ENCODE data around the gene PAK3. TPM values are rescaled to one million over a fixed set of nuclear protein-coding genes. Genes with fewer than 3 reads are reported as not detected.

The PAK3 gene
- total RNA-seq, 1 donor: 3.7 TPM

DNA sequence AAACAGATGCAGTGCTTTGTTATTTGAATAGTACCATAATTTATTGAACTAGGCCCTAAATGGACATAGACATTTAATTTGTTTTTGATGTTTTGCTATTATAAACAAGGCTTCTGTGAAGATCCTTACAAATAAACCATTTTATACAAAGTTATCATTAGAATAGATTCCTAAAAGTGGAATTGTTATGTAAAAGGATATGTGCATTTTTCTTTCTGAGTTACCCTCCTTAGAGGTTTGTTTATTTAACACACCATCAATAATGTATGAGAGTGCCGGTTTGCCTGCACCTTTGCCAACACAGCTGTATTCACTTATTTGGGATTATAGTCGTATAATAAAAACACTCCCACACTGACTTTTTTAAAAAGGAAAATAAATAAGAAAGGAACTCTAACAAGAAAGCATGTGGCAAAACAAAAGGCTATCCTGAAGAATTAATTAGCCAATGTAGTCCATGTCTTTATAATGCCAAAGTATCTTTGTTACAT is 84.8 kb downstream of the PAK3 start:
- TF ChIP-seq, protein P1, sequence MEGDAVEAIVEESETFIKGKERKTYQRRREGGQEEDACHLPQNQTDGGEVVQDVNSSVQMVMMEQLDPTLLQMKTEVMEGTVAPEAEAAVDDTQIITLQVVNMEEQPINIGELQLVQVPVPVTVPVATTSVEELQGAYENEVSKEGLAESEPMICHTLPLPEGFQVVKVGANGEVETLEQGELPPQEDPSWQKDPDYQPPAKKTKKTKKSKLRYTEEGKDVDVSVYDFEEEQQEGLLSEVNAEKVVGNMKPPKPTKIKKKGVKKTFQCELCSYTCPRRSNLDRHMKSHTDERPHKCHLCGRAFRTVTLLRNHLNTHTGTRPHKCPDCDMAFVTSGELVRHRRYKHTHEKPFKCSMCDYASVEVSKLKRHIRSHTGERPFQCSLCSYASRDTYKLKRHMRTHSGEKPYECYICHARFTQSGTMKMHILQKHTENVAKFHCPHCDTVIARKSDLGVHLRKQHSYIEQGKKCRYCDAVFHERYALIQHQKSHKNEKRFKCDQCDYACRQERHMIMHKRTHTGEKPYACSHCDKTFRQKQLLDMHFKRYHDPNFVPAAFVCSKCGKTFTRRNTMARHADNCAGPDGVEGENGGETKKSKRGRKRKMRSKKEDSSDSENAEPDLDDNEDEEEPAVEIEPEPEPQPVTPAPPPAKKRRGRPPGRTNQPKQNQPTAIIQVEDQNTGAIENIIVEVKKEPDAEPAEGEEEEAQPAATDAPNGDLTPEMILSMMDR (IDR thresholded peaks at IDR 0.05; ENCODE audit: insufficient read depth, low read length): no peak
- H3K4me3 ChIP-seq (ENCODE audit: low read depth, low read length): no peak overlapping the region

DNA sequence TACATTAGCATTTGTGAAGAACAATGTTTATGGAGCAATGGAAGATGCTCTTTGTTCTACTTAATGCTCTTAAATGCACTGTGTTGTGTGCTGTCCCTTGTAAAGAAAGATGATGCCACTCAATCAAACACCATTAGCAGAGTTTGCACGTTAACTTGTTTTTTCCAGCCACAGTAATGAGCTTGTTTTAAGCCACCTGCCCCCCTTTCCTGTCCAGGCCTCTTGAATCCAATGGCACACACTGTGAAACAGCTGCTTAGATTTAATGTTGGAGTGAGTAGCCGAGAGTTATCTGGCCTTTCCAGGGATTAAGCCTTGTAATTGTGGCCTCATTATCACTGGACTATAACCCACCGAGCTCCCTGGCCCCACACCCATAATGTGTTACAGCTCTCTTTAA is 86.0 kb downstream of the PAK3 start:
- no peak for DNase-seq (ENCODE audit: low read depth)

More for the DNA sequence above, 84.8 kb downstream of the PAK3 start:
- DNase-seq (ENCODE audit: low read depth): no peak

DNA sequence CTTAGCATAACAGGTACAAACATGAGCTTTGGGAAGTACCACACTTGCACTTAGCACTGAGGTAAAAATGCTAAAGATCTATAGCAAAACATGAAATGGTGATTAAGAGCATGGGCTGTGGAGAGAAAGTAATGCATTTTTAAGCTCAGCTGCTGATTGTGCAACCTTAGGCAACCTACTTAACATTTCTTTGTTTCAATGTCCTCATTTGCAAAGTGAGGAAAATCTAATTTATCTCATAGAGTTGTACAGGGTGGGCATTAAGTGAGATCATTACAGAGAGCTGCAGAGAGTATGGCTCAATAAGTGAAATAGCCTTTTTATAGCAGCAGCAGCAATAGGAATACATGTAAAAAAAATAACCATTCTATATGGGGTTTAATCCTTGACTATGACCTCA is 87.0 kb downstream of the PAK3 start:
- TF ChIP-seq, protein P1 (IDR thresholded peaks at IDR 0.05; ENCODE audit: insufficient read depth, low read length): no peak
- H3K4me3 ChIP-seq (ENCODE audit: low read depth, low read length): no peak overlapping the region
- DNase-seq (ENCODE audit: low read depth): no peak

More for the DNA sequence above, 86.0 kb downstream of the PAK3 start:
- TF ChIP-seq, protein P1 (IDR thresholded peaks at IDR 0.05; ENCODE audit: insufficient read depth, low read length): no peak
- H3K4me3 ChIP-seq (ENCODE audit: low read depth, low read length): no peak overlapping the region

DNA sequence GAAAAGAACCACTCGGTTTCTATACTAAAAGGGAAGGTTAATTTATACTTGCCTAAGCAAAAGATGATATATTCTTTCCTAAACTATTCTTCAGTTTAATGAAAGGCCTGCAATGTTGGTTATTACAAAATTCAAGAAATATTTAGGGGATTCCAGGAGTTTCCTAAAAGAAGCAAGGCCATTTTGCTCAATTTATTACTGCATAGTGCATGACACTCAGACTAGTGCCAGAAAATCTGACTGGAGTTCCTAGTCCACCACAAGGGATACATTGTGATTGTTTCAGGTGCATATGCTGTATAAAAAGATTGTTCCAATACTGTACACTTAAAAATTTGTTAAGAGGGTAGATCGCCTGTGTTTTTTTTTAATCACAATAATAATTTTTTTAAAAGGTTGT is 95.6 kb downstream of the PAK3 start:
- TF ChIP-seq, protein P1 (IDR thresholded peaks at IDR 0.05; ENCODE audit: insufficient read depth, low read length): no peak
- DNase-seq (ENCODE audit: low read depth): no peak
- no peak overlapping the region for H3K4me3 ChIP-seq (ENCODE audit: low read depth, low read length)

DNA sequence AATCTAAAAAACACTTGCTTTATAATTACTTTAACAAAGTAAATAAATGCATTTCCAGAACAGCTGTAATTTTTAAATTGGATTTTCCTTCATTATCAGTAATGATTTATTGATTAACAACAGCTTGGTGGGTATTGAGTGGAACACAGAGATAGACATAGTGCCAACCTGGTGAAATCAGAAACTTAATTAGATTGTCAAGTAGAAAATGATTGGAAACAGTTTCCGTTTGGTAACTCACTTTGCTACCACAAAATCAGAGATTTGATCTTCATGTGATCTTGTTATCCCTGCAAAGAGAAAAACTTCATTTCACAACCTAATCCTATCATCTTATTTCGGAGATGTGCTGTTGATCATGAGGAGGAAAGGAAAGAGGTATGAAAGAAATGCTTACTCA is 103.5 kb downstream of the PAK3 start:
- DNase-seq (ENCODE audit: low read depth): no peak
- TF ChIP-seq, protein P1 (IDR thresholded peaks at IDR 0.05; ENCODE audit: insufficient read depth, low read length): no peak
- no peak overlapping the region for H3K4me3 ChIP-seq (ENCODE audit: low read depth, low read length)

DNA sequence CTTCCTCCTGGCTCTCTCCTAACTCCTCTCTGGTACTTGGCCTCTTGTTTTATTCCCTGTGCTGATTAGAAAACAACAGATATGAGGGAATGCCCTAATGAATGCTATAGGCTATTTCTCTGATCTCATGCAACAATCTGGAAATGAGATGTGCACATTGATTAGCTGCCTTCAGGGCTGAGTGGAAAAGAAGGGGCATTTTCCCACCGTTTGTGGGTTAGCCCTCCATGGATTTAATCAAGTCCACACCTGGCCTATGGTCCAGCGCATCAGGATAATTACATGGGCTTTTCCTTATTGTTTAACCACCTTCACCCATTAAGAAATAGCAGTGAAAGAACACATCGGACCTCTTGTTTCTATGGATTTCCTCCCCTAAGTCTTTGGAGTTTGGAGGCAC is 104.3 kb downstream of the PAK3 start:
- no peak for DNase-seq (ENCODE audit: low read depth)
- TF ChIP-seq, protein P1 (IDR thresholded peaks at IDR 0.05; ENCODE audit: insufficient read depth, low read length): no peak
- H3K4me3 ChIP-seq (ENCODE audit: low read depth, low read length): no peak overlapping the region

DNA sequence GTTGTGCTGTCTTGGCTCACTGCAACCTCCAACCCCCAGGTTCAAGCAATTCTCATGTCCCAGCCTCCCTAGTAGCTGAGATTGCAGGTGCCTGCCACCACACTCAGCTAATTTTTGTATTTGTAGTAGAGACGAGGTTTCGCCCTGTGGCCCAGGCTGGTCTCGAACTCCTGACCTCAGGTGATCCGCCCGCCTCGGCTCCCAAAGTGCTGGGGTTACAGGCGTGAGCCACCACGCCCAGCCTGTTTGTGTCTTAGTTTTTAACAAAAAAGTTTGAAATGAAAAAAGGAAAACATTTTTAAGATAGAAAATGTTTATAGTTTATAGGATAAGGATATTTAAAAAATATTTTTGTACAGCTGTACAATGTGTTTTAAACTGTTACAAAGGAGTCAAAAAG is 111.9 kb downstream of the PAK3 start:
- TF ChIP-seq, protein P1 (IDR thresholded peaks at IDR 0.05; ENCODE audit: insufficient read depth, low read length): no peak
- no peak overlapping the region for H3K4me3 ChIP-seq (ENCODE audit: low read depth, low read length)
- no peak for DNase-seq (ENCODE audit: low read depth)

Measured in fibroblast of the aortic adventitia (primary cell).